GM19025 (cell line): ENCODE results near the gene ULK3.

ENCODE experiments used
- ATAC-seq: cut with Tn5 transposase; IDR thresholded peaks from one replicate; pipeline ENCODE4 v1.9.1; 2021; ENCODE audit warnings: mild to moderate bottlenecking, low read depth, moderate library complexity; ENCODE audit not compliant: unreplicated experiment

ULK3 gene

GRCh38 chr15:74825866-74826265, 17.1 kb downstream of the ULK3 start:
- no peak for ATAC-seq

GRCh38 chr15:74824976-74825375, 18.0 kb downstream of the ULK3 start:
- no peak for ATAC-seq

- ATAC-seq: no peak
These were observed 19.6 kb downstream of the ULK3 start for GRCh38 chr15:74823324-74823723.

- ATAC-seq: no peak
These were observed 20.7 kb downstream of the ULK3 start for GRCh38 chr15:74822233-74822632.

GRCh38 chr15:74821790-74822158, 21.2 kb downstream of the ULK3 start:
- ATAC-seq: no peak

GRCh38 chr15:74821091-74821789, 21.7 kb downstream of the ULK3 start:
- ATAC-seq: no peak

- no peak for ATAC-seq
These were observed 22.9 kb downstream of the ULK3 start for GRCh38 chr15:74820056-74820455.

- ATAC-seq: no peak
These were observed 25.6 kb downstream of the ULK3 start for GRCh38 chr15:74817370-74817737.

- no peak for ATAC-seq
These were observed 26.2 kb downstream of the ULK3 start for GRCh38 chr15:74816624-74817369.

GRCh38 chr15:74815961-74816360, 27.0 kb downstream of the ULK3 start:
- no peak for ATAC-seq

- ATAC-seq: no peak
These were observed 27.6 kb downstream of the ULK3 start for GRCh38 chr15:74815121-74815934.

GRCh38 chr15:74812533-74812932, 30.4 kb downstream of the ULK3 start, which contains the start of gene LMAN1L:
LMAN1L (plus strand) TSS chr15:74812835; CDS start chr15:74812855, 20 bp downstream.
- no peak for ATAC-seq

- ATAC-seq: no peak
These were observed 33.0 kb downstream of the ULK3 start for GRCh38 chr15:74809956-74810355.

GRCh38 chr15:74809242-74809641, 33.7 kb downstream of the ULK3 start:
- ATAC-seq: no peak

GRCh38 chr15:74808840-74809229, 34.1 kb downstream of the ULK3 start:
- no peak for ATAC-seq

- no peak for ATAC-seq
These were observed 34.7 kb downstream of the ULK3 start for GRCh38 chr15:74808078-74808839.

- no peak for ATAC-seq
These were observed 35.7 kb downstream of the ULK3 start for GRCh38 chr15:74807282-74807681.

- no peak for ATAC-seq
These were observed 38.0 kb downstream of the ULK3 start for GRCh38 chr15:74804935-74805334.

GRCh38 chr15:74802862-74803447, 40.0 kb downstream of the ULK3 start:
- ATAC-seq: no peak

- ATAC-seq: no peak
These were observed 40.7 kb downstream of the ULK3 start for GRCh38 chr15:74802290-74802689.
